Stimulated activated naive CD4-positive, alpha-beta T cell (primary cell): ENCODE data around the gene CD34.

Source experiments
- DNase-seq, 6 experiments: peaks; one replicate each; lab custom pipeline; 2025; lab: John Stamatoyannopoulos, UW

The CD34 gene

DNA sequence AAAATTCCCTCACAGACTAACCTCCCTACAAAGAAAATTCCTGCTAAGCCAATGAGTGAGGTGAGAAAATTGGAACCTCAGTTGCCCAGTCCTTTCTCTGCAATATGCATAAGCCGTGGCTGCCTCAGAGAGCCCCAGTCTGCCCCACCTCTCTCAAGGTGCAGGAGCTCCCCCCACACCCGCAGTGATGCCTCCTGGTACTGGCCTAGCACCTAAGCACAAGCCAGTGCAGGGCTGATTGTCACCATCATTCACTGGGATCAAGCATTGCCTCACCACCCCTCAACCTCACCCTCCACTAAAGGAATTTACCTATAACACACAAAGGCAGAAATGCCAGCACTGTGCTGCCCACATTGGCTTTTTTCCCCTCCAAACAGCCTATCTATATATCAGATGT, 56.9 kb downstream of the CD34 start:
- no peak for DNase-seq

DNA sequence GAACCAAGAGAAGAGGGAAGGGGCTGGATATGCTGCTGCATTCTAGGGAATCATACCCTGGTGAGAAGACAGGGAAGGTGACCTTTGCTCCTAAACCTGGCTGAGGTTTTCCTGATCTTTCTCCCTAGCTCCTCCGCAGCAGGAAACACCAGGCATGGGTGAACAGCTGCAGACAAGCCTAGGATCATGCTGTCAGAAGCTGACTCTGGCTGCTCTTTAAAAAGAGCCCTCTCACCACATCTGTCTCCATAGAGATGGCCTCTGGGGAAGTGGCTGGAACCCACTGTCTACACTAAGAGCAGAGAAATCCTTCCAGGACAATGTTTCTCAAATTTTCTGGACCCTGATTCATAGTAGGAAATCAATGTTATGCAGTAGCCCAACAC, 57.6 kb downstream of the CD34 start:
- no peak for DNase-seq

DNA sequence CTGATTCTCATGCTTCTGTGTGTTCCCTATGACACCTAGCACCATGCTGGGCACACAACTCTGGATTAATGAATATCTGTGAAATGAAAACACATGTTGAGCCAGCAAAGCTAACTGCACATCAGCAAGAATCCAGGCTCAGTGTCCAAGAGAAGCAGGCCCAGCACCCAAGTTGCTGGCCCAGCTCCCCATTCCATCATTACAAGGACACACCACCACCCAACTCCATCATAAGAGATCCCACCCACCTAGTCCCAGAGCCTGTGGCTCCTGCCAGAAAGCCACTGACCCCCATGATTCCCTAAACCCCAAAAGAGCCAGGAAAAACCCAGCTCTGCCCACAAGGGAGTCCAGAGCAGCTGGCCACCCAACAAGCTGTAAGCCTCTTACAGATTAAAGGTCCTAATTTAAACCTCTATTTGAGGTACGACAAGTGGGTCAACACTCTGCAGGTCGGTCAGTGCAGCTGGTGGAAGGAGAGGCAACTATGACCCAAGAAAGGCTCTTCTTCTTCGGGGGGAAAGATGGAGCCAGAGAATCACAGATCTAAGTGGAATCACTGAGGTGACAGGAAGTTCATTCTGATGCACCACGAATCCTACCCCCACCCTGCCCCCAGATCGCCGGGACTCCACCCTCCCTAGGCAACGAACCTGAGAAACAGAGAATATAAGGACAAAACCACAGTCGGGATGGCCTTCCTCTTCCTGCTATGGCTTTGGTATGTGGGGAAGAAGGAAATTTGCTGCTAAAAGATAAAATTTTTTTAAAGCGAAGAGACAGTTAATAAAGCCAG, 58.2 kb downstream of the CD34 start:
- DNase-seq: peak in 1 of 6 experiments; percentile 13

DNA sequence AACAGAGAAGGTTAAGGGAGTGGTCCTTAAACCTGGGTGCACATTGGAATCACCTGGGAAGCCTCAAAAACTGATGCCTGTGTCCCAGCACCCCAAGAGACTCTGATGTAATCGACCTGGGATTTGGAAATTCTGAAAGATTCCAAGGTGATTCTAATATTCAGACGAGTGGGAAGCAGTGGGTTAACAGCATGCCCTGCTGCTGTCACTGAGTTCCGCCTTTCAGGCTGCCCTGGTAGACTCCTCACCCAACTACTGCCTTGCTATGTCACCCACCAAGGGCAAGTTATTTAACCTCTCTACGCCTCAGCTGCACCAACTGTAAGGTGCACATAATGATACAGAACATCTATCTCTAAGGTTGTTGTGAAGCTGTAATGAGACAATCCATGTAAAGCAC, 59.2 kb downstream of the CD34 start:
- no peak for DNase-seq

DNA sequence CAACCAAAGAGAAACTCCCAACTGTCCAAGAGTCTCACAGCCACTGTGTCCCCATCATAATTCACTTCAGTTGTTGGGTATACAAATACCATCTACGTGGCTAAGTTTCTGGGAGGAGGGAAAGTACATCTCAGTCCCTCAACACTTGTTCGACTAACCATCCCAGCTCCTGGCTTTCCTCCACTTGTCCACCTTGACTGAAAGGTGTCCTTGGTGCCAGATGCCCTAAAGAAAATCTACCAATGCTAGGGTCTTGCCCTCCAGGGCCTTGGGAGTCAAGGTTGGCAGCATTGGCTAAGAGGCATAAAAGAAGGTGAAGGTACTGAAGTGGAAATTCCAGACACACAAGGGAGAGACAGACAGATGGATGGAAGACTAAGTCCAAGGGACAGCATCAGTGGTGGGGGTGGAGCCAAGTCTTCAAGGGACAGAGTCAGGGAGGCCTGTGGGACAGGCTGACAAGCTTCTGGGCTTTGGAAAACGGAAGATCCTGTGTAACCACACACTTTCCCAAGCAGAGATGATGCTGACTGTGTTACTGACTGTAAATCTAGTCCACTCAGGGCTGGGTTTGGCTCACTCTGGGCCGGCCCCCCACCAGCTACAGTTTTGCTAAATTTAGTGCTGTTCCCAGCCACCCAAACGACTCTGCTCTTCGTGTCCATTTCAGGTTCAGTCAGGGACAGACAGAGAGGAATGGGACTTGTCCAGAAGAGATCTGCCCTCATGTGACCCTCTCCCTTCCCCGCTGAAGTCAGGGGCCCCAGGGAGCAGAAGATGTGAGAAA, 60.1 kb downstream of the CD34 start:
- DNase-seq: no peak

DNA sequence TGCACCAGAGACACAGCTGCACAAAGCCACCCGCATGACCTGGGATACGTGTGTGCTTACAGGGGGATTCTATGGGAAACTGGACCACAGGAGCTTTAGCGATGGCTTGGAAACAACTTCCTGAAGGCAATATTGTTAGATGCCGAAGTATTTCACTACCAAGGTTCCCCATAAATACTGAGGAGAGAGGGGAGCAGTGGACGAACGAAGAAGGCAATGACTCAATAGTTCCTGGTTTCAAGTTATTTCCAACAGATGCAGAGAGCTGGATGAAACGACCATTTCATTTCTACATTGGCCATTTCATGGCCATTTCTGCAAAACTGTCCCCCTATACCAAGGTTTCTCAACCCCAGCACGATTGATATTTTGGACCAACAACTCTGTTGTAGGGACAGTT, 61.3 kb downstream of the CD34 start:
- no peak for DNase-seq

DNA sequence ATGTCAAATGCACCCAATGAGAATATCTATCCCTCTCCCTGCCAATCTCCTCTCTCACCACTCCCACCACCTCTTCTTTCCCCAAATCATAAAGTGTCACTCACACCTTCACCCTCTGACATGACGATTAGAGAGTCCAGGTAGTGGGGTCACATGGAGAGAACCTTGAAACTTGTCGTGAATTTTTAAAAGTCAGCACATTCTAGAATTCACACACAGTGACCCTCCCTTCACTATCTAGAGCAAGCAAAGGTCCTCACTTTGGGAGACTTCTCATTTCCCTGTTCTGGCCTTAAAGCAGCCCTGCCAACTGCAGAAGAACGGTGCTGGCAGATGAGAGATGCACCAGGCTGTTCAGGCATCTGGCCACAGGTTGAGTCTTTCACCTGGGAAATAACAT, 61.9 kb downstream of the CD34 start:
- no peak for DNase-seq

DNA sequence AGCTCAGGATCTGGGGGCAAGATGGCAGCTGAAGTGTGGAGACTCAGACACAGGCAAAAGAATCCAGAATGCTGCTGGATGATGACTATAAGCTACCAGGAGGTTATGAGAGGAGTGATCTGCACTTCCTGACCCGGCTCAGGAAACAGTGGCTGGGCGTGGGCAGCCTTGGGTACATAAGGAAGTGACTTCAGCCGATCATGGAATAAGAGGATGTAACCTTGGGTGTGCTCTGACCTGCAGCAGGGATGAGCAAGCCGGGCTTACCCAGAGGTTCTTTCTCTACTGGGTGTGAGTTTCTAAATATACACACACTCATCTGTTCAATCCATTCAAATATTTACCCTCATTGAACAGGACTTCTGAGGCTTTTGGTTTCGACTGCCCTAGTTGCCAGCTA, 62.7 kb downstream of the CD34 start:
- DNase-seq: no peak

DNA sequence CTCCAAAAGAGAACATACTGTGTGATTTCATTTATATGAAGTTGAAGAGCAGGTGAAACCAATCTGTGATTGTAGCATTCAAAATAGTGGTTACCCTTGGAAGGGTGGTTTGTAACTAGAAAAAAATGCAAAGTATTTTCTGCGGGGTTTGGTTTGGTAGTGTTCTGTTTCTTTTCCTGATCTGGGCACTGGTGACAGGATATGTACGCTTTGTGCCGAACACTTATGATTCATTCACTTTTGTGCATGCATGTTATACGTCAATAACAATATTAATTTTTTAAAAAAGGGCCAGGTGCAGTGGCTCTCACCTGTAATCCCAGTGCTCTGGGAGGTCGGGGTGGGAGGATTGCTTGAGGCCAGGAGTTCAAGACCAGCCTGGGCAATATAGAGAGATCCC, 63.8 kb downstream of the CD34 start:
- DNase-seq: no peak

DNA sequence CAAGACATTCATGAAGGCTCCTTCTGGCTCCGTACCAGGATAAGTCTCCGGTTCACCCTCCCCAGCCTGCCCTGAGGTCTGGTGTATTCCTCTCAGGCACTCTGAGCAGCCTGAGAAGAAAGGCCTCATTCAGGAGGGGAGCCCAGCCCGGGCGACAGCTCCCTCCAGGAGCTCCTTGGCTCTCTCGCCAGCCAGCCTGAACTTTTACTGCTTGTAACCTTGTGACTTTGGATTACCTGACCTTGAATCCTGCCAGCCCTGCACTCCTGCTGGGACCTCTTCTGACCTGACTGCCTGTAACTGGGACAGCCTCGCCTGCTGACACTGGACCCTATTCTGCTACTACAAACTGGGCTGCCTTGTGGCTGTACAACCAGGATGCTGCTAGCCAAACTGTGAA, 65.8 kb downstream of the CD34 start:
- no peak for DNase-seq

DNA sequence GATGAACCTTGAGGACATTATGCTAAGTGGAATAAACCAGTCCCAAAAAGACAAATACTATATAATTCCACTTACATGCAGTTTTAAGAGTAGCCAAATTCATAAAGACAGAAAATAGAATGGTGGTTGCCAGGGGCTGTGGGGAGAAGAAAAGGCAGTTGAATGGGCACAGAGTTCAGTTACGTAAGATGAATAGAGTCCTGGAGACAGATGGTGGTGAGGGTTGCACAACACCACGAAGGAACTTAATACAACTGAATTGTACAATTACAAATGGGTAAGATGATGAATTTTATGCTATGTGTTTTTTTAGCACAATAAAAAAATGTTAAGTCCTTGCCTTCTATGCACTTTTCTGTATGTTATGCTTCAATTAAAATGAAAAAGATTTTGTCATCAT, 66.6 kb downstream of the CD34 start:
- DNase-seq: no peak

DNA sequence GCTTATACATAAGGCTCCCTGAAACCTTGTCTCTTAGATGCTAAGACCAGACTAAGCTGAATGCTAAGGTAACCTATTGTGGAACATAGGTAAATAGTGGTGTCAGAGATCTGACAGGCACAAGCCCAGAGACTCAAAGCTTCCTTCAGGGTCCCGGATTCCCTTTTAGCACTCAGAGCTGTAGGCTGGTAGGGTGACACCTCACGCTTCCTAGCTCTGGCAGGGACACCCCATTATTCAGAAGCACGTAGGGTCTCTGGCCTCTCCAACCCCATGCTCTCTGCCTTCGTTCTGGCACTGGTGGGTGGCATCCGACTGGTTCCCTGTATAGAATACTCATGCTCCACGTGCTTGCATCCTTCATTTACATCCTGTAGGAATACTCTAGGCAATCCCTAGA, 68.4 kb downstream of the CD34 start:
- DNase-seq: no peak

DNA sequence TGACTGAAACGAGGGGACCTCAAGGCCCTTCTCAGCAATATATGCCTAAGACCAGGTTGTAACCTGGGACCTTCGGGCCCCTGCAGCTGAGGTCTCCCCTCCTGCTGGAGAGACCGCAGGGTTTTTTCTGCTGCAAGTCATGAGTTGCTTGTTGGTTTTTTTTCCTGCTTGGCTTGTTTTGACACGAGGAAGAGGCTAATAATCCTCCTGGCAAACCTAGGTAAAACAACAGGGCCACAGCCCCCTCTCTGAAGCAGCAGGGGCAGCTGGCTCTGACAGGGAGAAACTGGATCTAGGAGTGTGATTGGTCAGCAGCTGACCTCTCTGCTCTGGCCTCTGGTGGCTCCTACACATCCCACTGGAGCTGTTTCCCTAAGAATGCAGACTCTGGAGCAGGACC, 69.0 kb downstream of the CD34 start:
- DNase-seq: no peak

DNA sequence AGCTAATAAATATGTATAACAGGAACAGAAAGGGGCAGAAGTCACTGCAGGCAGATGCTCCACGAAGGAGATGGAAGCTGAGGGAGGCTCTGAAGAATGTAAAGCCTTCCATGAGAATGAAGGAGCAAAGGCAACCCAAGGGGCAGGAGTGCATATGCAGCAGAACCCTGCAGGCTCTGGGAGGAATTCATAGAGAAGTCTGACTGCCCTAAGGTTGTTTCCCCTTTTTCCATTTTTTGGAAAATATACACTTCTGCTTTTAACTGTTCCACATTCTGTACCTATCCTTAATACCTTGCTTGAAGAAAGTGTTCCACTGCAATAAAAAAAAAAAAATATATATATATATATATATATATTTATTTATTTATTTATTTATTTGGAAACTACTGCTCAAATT, 69.6 kb downstream of the CD34 start:
- no peak for DNase-seq

DNA sequence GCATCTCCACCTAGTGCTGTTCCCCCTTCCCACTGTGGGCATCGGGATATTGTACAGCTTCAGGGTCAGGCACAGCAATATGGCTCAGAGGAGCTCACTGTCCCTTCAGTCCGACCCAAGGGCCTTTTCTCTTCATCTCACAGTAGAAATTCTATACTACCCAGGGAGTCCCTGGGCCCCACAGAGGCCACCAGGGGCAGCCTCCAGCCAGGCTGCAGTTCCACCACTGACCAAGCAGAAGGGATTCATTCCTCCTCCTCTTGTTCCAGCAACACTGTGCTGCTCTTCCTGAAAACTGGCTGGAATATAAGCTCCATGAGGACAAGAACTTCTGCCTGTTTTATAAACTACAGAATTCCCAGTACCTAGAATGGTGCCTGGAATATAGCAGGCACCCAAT, 70.5 kb downstream of the CD34 start:
- DNase-seq: no peak

DNA sequence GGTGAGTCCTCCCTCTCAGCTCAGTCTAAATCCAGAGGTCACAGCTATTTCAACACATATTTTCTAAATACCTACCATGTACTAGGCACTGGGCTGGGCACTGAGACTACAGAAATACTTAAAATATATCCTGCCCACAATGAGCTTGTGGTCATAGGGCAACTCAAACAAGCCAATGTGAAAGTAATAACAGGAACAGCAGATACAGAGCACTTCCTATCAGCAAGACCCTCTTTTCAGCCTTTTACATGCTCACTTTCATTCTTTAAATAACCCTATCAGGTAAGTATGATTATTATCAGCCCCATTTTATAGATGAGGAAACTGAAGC, 71.9 kb downstream of the CD34 start:
- no peak for DNase-seq

DNA sequence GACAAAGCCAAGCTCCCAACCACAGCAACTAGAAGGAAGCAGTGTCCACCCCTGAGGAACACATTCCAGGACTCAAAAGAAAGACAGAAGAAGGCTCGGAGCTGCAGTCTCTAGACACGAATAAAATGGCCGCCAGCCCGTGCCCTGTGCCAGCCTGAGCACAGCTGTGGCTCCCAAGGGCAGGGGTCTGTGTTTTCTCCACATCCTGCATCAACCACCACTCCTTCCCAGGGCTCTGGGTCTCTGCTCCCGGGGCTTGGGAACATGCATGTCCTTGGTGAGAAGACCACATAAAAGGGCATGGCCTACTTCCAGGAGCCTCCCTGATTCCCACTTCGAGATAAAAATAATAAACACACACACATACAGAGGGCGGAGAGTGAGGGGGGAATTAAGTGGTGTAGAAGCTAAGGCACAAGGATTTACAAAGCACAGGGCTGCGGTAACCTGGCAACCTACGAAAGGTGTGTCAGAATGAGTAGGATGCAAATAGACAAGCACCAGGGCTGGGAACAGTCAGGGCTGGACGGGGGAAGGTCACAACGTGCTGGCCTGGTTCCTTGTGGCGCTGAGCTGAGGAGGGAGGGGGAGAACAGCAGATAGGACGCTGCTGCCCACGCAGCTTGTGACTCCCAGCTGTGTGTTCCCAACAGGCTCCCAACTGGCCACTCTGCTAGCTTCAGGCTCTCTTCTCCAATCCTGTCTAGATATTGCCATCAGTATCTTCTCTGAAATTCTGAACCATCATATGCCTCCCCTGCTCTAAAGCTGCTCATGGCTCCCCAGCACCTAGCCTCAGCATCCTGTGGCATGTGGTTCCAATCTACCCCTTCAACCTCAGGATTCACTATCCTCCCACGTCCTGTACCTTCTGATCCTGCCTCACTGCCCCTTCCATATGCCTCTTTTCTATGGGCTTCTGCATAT, 72.5 kb downstream of the CD34 start:
- DNase-seq: no peak

DNA sequence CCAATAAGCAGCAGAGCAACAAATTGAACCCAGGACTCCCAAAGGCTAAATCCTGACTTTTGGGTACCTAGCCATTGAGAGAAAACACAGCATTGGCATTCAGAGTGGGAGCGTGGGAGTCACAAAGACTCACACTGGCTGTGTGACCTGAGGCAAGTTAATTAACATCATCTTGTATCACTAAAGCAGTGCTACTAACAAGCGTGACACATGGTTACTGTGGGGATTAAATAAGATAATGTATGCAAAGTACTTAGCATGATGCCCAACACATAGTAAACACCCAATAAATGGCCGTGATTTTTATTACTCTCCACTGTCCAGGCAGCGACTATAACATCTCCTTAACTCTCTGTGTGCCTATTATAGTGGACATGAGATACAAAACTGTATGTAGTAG, 73.3 kb downstream of the CD34 start:
- no peak for DNase-seq

DNA sequence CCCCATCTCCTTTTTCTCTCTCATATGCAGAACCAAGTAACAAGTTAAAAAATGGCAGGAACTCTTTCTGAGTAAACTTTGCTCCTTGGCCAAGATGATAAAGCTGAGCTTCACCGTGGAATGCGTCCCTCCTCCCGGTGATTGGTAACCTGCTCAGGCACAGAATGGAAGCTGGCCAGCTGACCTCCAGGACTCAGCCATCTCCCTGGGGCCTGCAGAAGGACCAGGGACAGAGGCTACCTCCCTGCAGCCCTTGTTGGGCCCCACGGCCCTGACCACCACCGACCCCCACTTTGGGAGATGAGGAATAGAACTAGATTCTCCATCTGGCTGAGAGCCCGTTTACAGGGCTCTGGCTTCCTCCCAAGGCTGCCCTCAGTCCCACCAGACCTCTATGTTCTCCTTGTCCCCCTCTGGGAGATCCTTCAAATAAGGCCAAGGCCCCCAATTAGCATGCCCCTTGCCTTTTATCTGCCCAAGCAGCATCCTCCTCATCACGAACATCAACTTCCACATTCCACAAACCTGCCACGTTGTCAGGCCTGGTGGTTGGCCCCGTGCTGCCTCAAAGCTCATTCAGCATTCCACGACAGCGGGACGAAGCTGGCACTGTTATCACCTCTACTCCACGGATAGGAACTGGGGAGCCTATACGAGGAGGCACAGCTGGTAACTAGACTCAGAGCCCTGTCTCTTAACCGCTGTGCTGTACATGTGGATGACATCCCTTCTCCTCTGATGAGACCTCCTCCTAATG, 74.2 kb downstream of the CD34 start:
- DNase-seq: no peak

DNA sequence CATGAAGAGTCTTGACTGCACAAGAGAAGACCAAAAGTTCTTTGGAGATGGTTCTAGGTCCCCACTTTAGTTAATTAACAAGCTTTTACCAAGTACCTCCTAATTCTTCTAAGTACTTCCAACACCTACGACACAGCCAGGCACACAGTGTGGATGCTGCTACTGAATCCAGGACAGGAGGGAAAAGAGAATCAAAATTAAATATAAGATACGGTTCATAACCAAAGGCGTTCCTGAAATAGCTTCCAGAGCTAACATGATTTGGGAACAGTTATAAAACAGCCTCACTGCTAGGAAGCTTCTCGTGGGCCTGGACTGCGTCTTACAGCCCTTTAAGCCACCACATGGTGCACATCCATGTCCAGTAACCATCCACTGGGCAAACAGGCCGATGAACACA, 75.0 kb downstream of the CD34 start:
- DNase-seq: no peak

DNA sequence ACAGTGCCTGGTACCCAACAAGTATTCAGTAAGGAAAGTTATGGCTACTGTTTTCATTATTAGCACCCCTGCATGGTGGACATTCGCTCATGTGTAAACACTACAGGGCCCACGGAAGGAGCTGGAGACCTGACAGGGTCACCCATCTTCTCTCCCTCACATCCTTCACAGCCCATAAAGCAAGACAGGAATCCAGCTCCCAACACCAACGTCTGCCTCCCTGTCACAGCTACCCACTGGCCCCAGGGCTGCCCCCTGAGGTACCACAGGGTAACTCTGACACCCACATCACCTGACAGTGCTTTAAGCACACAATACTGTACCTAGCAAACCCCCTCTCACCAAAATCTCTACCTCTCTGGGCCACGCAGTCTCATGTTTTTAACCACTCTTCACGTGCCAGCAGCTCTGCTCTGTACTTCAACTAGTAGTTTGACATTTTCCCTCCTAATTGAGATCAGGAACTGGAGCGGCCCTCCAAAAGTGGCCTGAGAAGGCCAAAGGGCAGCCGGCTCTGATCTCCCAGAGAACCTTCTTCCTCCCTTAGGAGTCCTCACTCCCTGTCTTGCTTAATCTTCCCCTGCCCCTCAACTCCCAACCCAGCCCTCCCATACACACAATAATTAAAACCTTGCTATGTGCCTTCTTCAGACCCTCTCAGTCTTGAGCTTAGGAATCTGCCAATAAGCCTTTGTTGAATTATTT, 76.8 kb downstream of the CD34 start:
- no peak for DNase-seq
